OCI-LY3 (cell line): ENCODE results near the gene CNR2.

Source experiments
- H2AFZ ChIP-seq: fragments of 200-600, 300-600 bp; shearing (Covaris generic); 2 replicates; pipeline ENCODE4 v1.6.0; 2014; ENCODE audit warnings: antibody characterized with exemption, low read depth, low read length
- H3K27ac ChIP-seq: fragments of 200-600, 300-600 bp; sonication (generic); 2 replicates; pipeline ENCODE4 v1.5.1; 2014; ENCODE audit warnings: mild to moderate bottlenecking, low read length, moderate library complexity, mixed read lengths
- H3K27me3 ChIP-seq: fragments of 200-600, 300-600 bp; sonication (generic); 2 replicates; pipeline ENCODE4 v1.6.1; 2014; ENCODE audit warnings: low read depth, low read length, mixed read lengths
- H3K36me3 ChIP-seq: fragments of 200-600, 300-600 bp; sonication (generic); replicated peaks from 2 replicates; pipeline ENCODE3; 2014; ENCODE audit warnings: low read depth, low read length, mixed read lengths
- H3K4me1 ChIP-seq: fragments of 300-600, 200-600 bp; sonication (generic); 2 replicates; pipeline ENCODE4 v1.6.1; 2014; ENCODE audit warnings: low read length, mixed read lengths
- H3K4me2 ChIP-seq: fragments of 200-600, 300-600 bp; sonication (generic); 2 replicates; pipeline ENCODE4 v1.6.1; 2014; ENCODE audit warnings: low read length, mixed read lengths
- H3K4me3 ChIP-seq: fragments of 300-600, 200-600 bp; sonication (generic); 2 replicates; pipeline ENCODE4 v1.5.1; 2014; ENCODE audit warnings: antibody characterized with exemption, mild to moderate bottlenecking, low read length, moderate library complexity
- H3K79me2 ChIP-seq: fragments of 300-600, 200-600 bp; shearing (Covaris generic); 2 replicates; pipeline ENCODE4 v1.6.1; 2014; ENCODE audit warnings: mild to moderate bottlenecking, low read length, mixed read lengths
- H3K9ac ChIP-seq: fragments of 300-600, 200-600 bp; shearing (Covaris generic); 2 replicates; pipeline ENCODE4 v1.6.0; 2014; ENCODE audit warnings: mild to moderate bottlenecking, low read length, moderate library complexity
- H3K9me3 ChIP-seq: fragments of 200-600, 300-600 bp; shearing (Covaris generic); 2 replicates; pipeline ENCODE4 v1.6.1; 2014; ENCODE audit warnings: low read length, mixed read lengths; ENCODE audit not compliant: insufficient read depth
- H4K20me1 ChIP-seq: fragments of 200-600, 300-600 bp; sonication (generic); 2 replicates; pipeline ENCODE4 v1.6.1; 2016; ENCODE audit warnings: low read length, mixed read lengths; ENCODE audit not compliant: insufficient read depth
- EZH2phosphoT487 ChIP-seq: fragments of 200-600 bp; shearing (Covaris generic); IDR thresholded peaks from 2 replicates; pipeline ENCODE4 v1.6.1; 2018; ENCODE audit warnings: antibody characterized with exemption, mixed run types, low read depth
- TF ChIP-seq, protein P1 (sequence below): fragments of 200-600, 300-600 bp; sonication (generic); IDR thresholded peaks from 2 replicates; pipeline ENCODE4 v1.5.1; 2014; ENCODE audit warnings: antibody characterized with exemption, low read length, low read depth

The CNR2 gene

DNA sequence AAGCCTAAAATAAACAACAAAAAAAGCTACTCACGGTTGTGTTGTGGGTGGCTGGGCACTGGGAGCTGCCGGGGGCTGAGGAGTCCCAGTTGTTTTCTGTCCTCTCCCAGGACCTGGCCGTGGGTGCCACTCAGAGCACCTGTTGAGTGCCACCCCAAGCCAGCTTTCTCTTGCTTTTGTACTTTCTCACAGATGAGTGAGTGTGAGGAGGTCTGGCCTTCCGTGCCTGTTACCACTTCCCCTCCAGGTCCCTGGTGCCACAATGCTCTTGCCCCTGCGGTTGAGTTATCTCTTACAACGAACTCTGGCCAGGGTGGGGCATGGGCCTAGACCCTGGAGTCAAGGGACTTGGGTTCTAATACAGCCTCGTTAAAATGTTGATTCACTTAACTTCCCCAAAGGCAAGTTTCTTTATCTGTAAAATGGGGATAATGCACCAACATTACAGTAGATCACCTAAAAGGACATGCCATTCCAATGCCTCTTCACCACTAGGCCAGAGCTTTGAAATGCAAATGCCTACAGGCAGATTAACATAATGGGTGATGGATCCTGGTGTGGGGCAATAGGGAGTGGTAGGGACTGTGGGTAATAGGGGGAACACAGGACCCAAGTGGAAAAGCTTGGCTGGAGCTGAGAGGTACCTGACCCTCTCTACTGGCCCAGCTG, at the start of gene CNR2:
Gene CNR2, minus strand, starts transcription at position 151 of the 669 bp plus-strand sequence. CDS start 37,745 bp downstream, outside the sequence.
- Histone ChIP-seq H3K27me3 (no peaks in the 10 kb centered on the region), H3K9me3 (no peaks in the 10 kb centered on the region; the same call in 1 of the 2 replicates), H3K9ac (peak within 1 kb of the TSS; percentile 92), H4K20me1 (no peaks in the 10 kb centered on the region), H3K4me1 (peaks cover 80% of the 10 kb centered on the region), H3K4me2 (peak within 1 kb of the TSS; percentile 87), H2AFZ (no peak within 1 kb of the TSS), H3K4me3 (peak within 1 kb of the TSS; percentile 88), H3K27ac (peak within 1 kb of the TSS; percentile 98), H3K36me3 (peaks cover 12% of the 10 kb centered on the region), H3K79me2 (peaks cover 56% of the 10 kb centered on the region)
- TF ChIP-seq, protein P1, sequence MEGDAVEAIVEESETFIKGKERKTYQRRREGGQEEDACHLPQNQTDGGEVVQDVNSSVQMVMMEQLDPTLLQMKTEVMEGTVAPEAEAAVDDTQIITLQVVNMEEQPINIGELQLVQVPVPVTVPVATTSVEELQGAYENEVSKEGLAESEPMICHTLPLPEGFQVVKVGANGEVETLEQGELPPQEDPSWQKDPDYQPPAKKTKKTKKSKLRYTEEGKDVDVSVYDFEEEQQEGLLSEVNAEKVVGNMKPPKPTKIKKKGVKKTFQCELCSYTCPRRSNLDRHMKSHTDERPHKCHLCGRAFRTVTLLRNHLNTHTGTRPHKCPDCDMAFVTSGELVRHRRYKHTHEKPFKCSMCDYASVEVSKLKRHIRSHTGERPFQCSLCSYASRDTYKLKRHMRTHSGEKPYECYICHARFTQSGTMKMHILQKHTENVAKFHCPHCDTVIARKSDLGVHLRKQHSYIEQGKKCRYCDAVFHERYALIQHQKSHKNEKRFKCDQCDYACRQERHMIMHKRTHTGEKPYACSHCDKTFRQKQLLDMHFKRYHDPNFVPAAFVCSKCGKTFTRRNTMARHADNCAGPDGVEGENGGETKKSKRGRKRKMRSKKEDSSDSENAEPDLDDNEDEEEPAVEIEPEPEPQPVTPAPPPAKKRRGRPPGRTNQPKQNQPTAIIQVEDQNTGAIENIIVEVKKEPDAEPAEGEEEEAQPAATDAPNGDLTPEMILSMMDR = no peak
- TF ChIP-seq EZH2phosphoT487 = no peak

DNA sequence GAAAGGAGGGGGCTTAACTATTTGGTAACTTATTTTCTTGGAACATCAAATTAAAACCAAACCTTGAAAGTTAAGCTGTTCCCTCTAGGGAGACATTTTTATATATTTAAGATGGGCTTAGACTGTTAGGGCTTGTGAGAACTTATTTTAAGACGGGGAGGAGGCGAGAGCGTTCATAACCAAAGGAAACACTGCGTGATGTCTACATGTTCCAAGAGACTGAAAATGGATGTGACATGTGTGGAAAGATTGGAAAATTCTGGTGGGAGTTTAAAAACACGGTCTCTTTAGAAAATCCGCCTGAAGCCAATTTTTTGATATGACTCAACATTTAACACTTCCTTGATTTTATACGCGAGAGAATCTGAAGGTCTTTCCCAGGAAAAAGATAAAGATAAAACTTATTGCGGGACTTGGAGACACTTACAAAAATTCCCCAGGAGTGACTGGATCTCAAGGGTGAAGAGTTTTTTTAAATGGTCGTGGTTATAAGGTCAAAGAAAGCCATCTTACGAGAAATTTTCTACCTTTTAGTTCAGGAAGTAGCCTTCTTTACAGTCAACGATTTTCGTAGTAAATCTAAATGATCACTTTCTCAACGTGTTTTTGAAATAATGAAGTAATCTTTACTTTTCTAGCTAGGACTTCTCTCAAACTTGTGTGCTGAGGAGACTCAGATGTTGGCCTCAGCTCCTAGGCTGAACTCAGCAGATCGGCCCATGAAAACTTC, 47.3 kb upstream of the CNR2 start:
- TF ChIP-seq, protein P1 = no peak
- TF ChIP-seq EZH2phosphoT487 = no peak

DNA sequence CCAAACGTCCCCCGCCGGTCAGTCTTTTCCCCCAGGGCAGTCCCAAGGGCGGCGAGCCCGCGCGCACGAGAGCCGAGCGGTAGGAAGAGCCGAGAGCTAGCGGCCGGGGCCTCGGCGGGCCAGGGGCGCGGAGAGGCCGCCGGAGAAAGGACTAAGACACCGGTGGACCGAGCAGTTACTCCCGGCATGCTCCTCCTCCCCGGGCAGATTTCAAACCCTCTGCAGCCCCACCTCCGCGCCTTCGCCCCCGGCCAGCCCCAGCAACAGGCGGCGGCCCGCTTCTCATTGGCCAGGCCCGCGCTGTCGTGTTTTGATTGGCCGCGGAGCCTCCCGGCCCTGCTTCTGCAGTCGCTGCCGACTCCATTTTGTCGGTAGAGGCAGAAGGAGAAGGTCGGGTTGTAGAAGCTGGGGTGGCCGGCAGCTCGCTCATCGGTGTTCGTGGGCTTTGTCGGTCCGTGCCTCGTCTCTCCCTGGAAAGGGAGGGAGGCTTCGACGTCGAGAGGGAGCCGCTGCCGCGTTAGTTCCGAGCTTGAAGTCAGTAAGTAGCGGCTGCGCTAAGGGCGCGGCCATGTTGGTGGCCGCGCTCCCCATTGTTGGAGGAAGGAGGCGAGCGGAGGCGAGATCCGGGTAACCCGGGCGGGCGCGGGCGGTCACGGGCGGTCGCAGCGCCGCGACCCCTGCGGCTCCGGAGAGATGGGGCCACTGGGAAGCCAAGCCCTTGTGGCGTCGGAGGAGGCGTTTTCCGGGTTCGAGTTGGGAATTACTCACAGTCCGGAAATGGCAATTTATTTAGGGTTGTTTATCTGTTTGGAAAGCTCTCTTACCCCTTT, 46.5 kb upstream of the CNR2 start, which contains the start of gene PNRC2:
Gene PNRC2, plus strand, starts transcription at position 368 of the 830 bp plus-strand sequence. CDS start 1,630 bp downstream, outside the sequence.
- Histone ChIP-seq H4K20me1 (0 out of 2 replicates have a peak, but pooled peaks cover 8% of the 10 kb centered on the region), H3K79me2 (peaks cover 37% of the 10 kb centered on the region), H3K4me1 (peaks cover 35% of the 10 kb centered on the region), H3K9me3 (no peaks in the 10 kb centered on the region), H3K27me3 (no peaks in the 10 kb centered on the region), H3K4me3 (peak within 1 kb of the TSS; percentile 100), H3K36me3 (peaks cover 12% of the 10 kb centered on the region), H3K9ac (peak within 1 kb of the TSS; percentile 100), H3K4me2 (peak within 1 kb of the TSS; percentile 85), H2AFZ (no peak within 1 kb of the TSS), H3K27ac (peak within 1 kb of the TSS; percentile 96)
- TF ChIP-seq, protein P1 = no peak
- no peak for TF ChIP-seq EZH2phosphoT487

More for the DNA sequence above, 47.3 kb upstream of the CNR2 start:
- Histone ChIP-seq H3K27ac (peak overlapping the region; percentile 96), H3K79me2 (peaks cover 45% of the 10 kb centered on the region), H3K4me2 (peak overlapping the region; percentile 85), H3K27me3 (no peaks in the 10 kb centered on the region), H2AFZ (no peak overlapping the region), H3K9me3 (no peaks in the 10 kb centered on the region), H3K4me1 (peaks cover 38% of the 10 kb centered on the region), H4K20me1 (0 out of 2 replicates have a peak, but pooled peaks cover 8% of the 10 kb centered on the region), H3K4me3 (peak overlapping the region; percentile 100), H3K36me3 (peaks cover 12% of the 10 kb centered on the region), H3K9ac (peak overlapping the region; percentile 100)
